Stimulated activated CD8-positive, alpha-beta memory T cell treated with anti-CD3 and anti-CD28 coated beads, Interleukin-15, amount 100 ng/mL, for 48 hours (primary cell): ENCODE results near the gene WWOX.
"Not testable (repeated sequence)": the region's sequence is repeated elsewhere in the genome, so short reads cannot be mapped to it uniquely, and the experiment has no call there.

Source experiments
- DNase-seq, 2 donors: peaks; one replicate each; pipeline ENCODE4 v3.0.0-alpha.2; 2020; ENCODE audit warnings: low read depth in 2 of 2

The WWOX gene

GRCh38 chr16:78501744-78502143, 402.3 kb downstream of the WWOX start:
- no peak for DNase-seq

- DNase-seq, result no peak
These were observed 403.4 kb downstream of the WWOX start for GRCh38 chr16:78502812-78503350.

GRCh38 chr16:78503602-78504001, 404.1 kb downstream of the WWOX start:
- peak in 1 of 2 donors; percentile 2 for DNase-seq

- DNase-seq, result no peak
These were observed 405.0 kb downstream of the WWOX start for GRCh38 chr16:78504401-78504851.

- no peak for DNase-seq
These were observed 405.6 kb downstream of the WWOX start for GRCh38 chr16:78505036-78505435.

GRCh38 chr16:78505544-78506366, 406.3 kb downstream of the WWOX start:
- DNase-seq, result no peak

GRCh38 chr16:78506367-78507193, 407.1 kb downstream of the WWOX start:
- no peak for DNase-seq

- DNase-seq, result no peak
These were observed 408.1 kb downstream of the WWOX start for GRCh38 chr16:78507576-78507975.

- no peak for DNase-seq
These were observed 410.5 kb downstream of the WWOX start for GRCh38 chr16:78509965-78510364.

GRCh38 chr16:78510496-78510895, 411.0 kb downstream of the WWOX start:
- DNase-seq, result no peak

- DNase-seq, result no peak
These were observed 414.4 kb downstream of the WWOX start for GRCh38 chr16:78513838-78514237.

GRCh38 chr16:78514888-78515287, 415.4 kb downstream of the WWOX start:
- not testable (repeated sequence) for DNase-seq

- DNase-seq, result no peak
These were observed 416.0 kb downstream of the WWOX start for GRCh38 chr16:78515421-78515820.

- no peak for DNase-seq
These were observed 416.7 kb downstream of the WWOX start for GRCh38 chr16:78516006-78516736.

GRCh38 chr16:78519896-78520295, 420.4 kb downstream of the WWOX start:
- DNase-seq, result no peak

GRCh38 chr16:78520470-78520869, 421.0 kb downstream of the WWOX start:
- no peak for DNase-seq

GRCh38 chr16:78522327-78522726, 422.9 kb downstream of the WWOX start:
- no peak for DNase-seq

GRCh38 chr16:78523212-78523985, 423.9 kb downstream of the WWOX start:
- no peak for DNase-seq

- DNase-seq, result no peak
These were observed 424.7 kb downstream of the WWOX start for GRCh38 chr16:78524066-78524595.

- DNase-seq, result no peak
These were observed 428.8 kb downstream of the WWOX start for GRCh38 chr16:78528265-78528664.

- no peak for DNase-seq
These were observed 430.4 kb downstream of the WWOX start for GRCh38 chr16:78529881-78530280.
